Retinal pigment epithelial cell (primary cell): ENCODE measurements around the gene TMPRSS5.

Experiments
- DNase-seq: peaks from one replicate; pipeline ENCODE4 v3.0.0-alpha.2; 2010; ENCODE audit warnings: low read depth
- H3K4me3 ChIP-seq: 2 replicates; pipeline ENCODE4 v1.5.1; 2011; ENCODE audit warnings: mild to moderate bottlenecking, low read length, control low read depth, moderate library complexity
- CTCF ChIP-seq: conservative IDR thresholded peaks from 2 replicates; pipeline ENCODE4 v1.5.1; 2011; ENCODE audit warnings: low read depth, low read length, control low read depth, inconsistent platforms

Gene TMPRSS5

GRCh38 chr11:113670149-113670830 lies 35.8 kb downstream of the TMPRSS5 start:
- H3K4me3 ChIP-seq: no peak overlapping the region
- no peak for TF ChIP-seq CTCF
- no peak for DNase-seq

GRCh38 chr11:113668255-113668654 lies 37.9 kb downstream of the TMPRSS5 start:
- no peak for DNase-seq
- H3K4me3 ChIP-seq: no peak overlapping the region
- no peak for TF ChIP-seq CTCF

GRCh38 chr11:113667801-113668200 lies 38.3 kb downstream of the TMPRSS5 start:
- no peak for TF ChIP-seq CTCF

GRCh38 chr11:113666584-113666983 lies 39.5 kb downstream of the TMPRSS5 start:
- DNase-seq: no peak
- no peak overlapping the region for H3K4me3 ChIP-seq
- no peak for TF ChIP-seq CTCF

More at GRCh38 chr11:113667801-113668200, 38.3 kb downstream of the TMPRSS5 start:
- DNase-seq: no peak
- no peak overlapping the region for H3K4me3 ChIP-seq

GRCh38 chr11:113664981-113665710 lies 41.0 kb downstream of the TMPRSS5 start:
- DNase-seq: no peak
- TF ChIP-seq CTCF: no peak
- no peak overlapping the region for H3K4me3 ChIP-seq

- peak; percentile 91 for DNase-seq
- no peak overlapping the region for H3K4me3 ChIP-seq
- no peak for TF ChIP-seq CTCF
Observed at GRCh38 chr11:113664069-113664980, 41.8 kb downstream of the TMPRSS5 start.
